Thyroid gland (tissue), 4 donors: ENCODE results near the gene MCL1.

ENCODE experiments used
- CTCF ChIP-seq, 6 experiments: fragments of 200-600 bp in 3 of 6; fragments of 450-650 bp in 3 of 6; sonication (generic) in 3 of 6; IDR thresholded peaks; one replicate each; pipeline ENCODE4 v1.5.1; 2016 to 2019; ENCODE audit warnings: antibody characterized with exemption in 6 of 6, mild to moderate bottlenecking in 2 of 6, inconsistent platforms in 1 of 6, moderate library complexity in 1 of 6
- POLR2A ChIP-seq, 2 donors: fragments of 450-650 bp; IDR thresholded peaks; one replicate each; pipeline ENCODE4 v1.6.1; 2017; ENCODE audit warnings: antibody characterized with exemption in 2 of 2, mild to moderate bottlenecking in 2 of 2, moderate library complexity in 1 of 2

GRCh38 chr1:150603711-150604110 is 24.3 kb upstream of the MCL1 start:
- TF ChIP-seq CTCF (IDR thresholded peaks at IDR 0.05) (no peak), POLR2A (IDR thresholded peaks at IDR 0.05) (no peak)
